Raji (cell line): Measurements from ENCODE around the gene NHSL1.

Source experiments
- POLR2A ChIP-seq: IDR thresholded peaks from 2 replicates; pipeline ENCODE4 v1.6.1; 2011; ENCODE audit warnings: low read depth, low read length, control low read depth; ENCODE audit not compliant: insufficient read depth

The NHSL1 gene

GRCh38 chr6:138464085-138464484, 35.2 kb downstream of the NHSL1 start:
- TF ChIP-seq POLR2A: no peak

- no peak for TF ChIP-seq POLR2A
Measured at GRCh38 chr6:138461647-138462046, 37.6 kb downstream of the NHSL1 start.

- no peak for TF ChIP-seq POLR2A
Measured at GRCh38 chr6:138456401-138456790, 42.9 kb downstream of the NHSL1 start.

GRCh38 chr6:138455746-138456400, 43.4 kb downstream of the NHSL1 start:
- TF ChIP-seq POLR2A: no peak

GRCh38 chr6:138454981-138455706, 44.1 kb downstream of the NHSL1 start:
- no peak for TF ChIP-seq POLR2A

- no peak for TF ChIP-seq POLR2A
Measured at GRCh38 chr6:138451043-138451442, 48.3 kb downstream of the NHSL1 start.

- no peak for TF ChIP-seq POLR2A
Measured at GRCh38 chr6:138450445-138450844, 48.8 kb downstream of the NHSL1 start.

- no peak for TF ChIP-seq POLR2A
Measured at GRCh38 chr6:138446821-138447220, 52.5 kb downstream of the NHSL1 start.

GRCh38 chr6:138443979-138444378, 55.3 kb downstream of the NHSL1 start:
- TF ChIP-seq POLR2A: no peak

GRCh38 chr6:138442663-138443062, 56.6 kb downstream of the NHSL1 start:
- no peak for TF ChIP-seq POLR2A

GRCh38 chr6:138441965-138442364, 57.3 kb downstream of the NHSL1 start:
- TF ChIP-seq POLR2A: no peak

- no peak for TF ChIP-seq POLR2A
Measured at GRCh38 chr6:138440758-138441357, 58.4 kb downstream of the NHSL1 start.

GRCh38 chr6:138440296-138440695, 59.0 kb downstream of the NHSL1 start:
- no peak for TF ChIP-seq POLR2A

- no peak for TF ChIP-seq POLR2A
Measured at GRCh38 chr6:138439546-138439945, 59.7 kb downstream of the NHSL1 start.

GRCh38 chr6:138434925-138435324, 64.4 kb downstream of the NHSL1 start:
- no peak for TF ChIP-seq POLR2A

GRCh38 chr6:138434096-138434495, 65.2 kb downstream of the NHSL1 start:
- TF ChIP-seq POLR2A: no peak
